ENCODE results near the gene PARP14. TPM values are rescaled to one million over a fixed set of nuclear protein-coding genes. Genes with fewer than 3 reads are reported as not detected.
A peak's percentile ranks its signal among the peaks of the same experiment; 100 is the strongest.

The PARP14 gene
- total and polyA plus RNA-seq, 11 donors: 5.0 to 104 (median 12.5) TPM

DNA sequence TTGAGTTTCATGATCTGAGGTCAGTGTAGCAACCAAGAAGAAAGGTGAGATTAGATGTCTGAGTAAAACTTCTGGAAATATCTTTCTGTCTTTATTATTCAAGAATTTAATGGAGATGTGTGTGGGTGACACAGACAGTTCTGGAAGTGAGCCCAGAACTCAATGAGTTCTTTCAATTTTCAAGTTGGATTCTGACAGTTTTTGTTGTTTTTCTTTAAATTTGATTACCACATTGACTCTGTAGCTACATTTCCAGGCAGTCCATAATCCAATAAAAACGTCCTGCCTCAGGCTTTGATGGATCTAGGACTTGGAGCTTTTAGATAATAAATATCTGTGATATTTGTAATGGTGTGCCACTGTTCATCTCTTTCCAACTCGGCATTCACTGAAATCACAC, 3.9 kb upstream of the PARP14 start:
- no peak for TF ChIP-seq POLR2A (IDR thresholded peaks at IDR 0.05)
- TF ChIP-seq, protein P1, sequence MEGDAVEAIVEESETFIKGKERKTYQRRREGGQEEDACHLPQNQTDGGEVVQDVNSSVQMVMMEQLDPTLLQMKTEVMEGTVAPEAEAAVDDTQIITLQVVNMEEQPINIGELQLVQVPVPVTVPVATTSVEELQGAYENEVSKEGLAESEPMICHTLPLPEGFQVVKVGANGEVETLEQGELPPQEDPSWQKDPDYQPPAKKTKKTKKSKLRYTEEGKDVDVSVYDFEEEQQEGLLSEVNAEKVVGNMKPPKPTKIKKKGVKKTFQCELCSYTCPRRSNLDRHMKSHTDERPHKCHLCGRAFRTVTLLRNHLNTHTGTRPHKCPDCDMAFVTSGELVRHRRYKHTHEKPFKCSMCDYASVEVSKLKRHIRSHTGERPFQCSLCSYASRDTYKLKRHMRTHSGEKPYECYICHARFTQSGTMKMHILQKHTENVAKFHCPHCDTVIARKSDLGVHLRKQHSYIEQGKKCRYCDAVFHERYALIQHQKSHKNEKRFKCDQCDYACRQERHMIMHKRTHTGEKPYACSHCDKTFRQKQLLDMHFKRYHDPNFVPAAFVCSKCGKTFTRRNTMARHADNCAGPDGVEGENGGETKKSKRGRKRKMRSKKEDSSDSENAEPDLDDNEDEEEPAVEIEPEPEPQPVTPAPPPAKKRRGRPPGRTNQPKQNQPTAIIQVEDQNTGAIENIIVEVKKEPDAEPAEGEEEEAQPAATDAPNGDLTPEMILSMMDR (IDR thresholded peaks at IDR 0.05): no peak
- H3K4me1 ChIP-seq: peaks cover 0 to 30% (median 8%) of the 10 kb centered on the region in 12 donors
- 66 to 76% (median 73%) methylated on average over 2 of the region's 2 CpGs for WGBS, 4 donors

GRCh38 chr3:122677216-122677615, 3.4 kb upstream of the PARP14 start:
- Histone ChIP-seq H3K27me3 (no peaks in the 10 kb centered on the region), H3K9me3 (peaks cover 0 to 7% (median 0%) of the 10 kb centered on the region in 12 donors), H3K4me1 (peaks cover 0 to 35% (median 8%) of the 10 kb centered on the region in 12 donors), H3K4me3 (no peak overlapping the region), H3K36me3 (no peaks in the 10 kb centered on the region), H3K27ac (no peak overlapping the region)
- TF ChIP-seq POLR2A (IDR thresholded peaks at IDR 0.05): no peak
- TF ChIP-seq, protein P1 (IDR thresholded peaks at IDR 0.05): no peak
- no peak for DNase-seq
- intact Hi-C loops (cut with DNase I): loop anchor here in 9 of 10 donors (5.0 to 10.0 kb wide), 7 partner anchors 115 to 1132 kb away; partner anchors contain the start of genes POLQ (in 5 of the 9), DTX3L (in 3 of the 9), PARP9 (in 3 of the 9) and FAM162A (in 1 of the 9)
- no peak for ATAC-seq
- WGBS, 4 donors: 70 to 76% (median 74%) methylated on average over 1 of the region's 1 CpG

More for the DNA sequence above, 3.9 kb upstream of the PARP14 start:
- Histone ChIP-seq H3K9me3 (peaks cover 0 to 7% (median 0%) of the 10 kb centered on the region in 12 donors), H3K27ac (no peak overlapping the region), H3K27me3 (no peaks in the 10 kb centered on the region), H3K36me3 (no peaks in the 10 kb centered on the region), H3K4me3 (no peak overlapping the region)
- ATAC-seq (no peak), DNase-seq (no peak)
- intact Hi-C loops (cut with DNase I): loop anchor here in 9 of 10 donors (5.0 to 10.0 kb wide), 7 partner anchors 114 to 1132 kb away; partner anchors contain the start of genes POLQ (in 5 of the 9), DTX3L (in 3 of the 9), PARP9 (in 3 of the 9) and FAM162A (in 1 of the 9)

DNA sequence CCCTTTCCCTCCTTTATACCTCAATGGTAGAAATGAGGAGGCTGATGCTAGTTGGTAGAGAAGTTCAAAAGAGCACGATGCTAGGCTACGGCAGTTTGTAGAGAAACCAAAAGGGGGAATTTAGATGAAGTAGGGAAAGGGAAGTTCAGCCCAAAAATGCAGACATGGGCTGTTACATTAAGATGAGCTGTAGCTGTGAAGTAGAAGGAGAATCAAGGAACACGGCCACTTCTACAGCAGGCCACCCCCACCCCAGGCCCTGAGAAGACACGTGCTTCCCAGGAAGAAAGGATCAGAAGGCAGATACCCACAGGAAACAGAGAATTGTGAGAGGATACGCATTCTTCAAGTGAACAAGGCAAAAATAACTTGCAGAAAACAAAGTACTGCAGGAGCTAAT, 2.1 kb upstream of the PARP14 start:
- Histone ChIP-seq H3K36me3 (peaks cover 0 to 1% (median 0%) of the 10 kb centered on the region in 9 donors), H3K27ac (peak overlapping the region in 11 of 12 donors; percentile 33 to 96 (median 94)), H3K27me3 (no peaks in the 10 kb centered on the region), H3K9me3 (peaks cover 0 to 7% (median 0%) of the 10 kb centered on the region in 12 donors), H3K4me3 (peak overlapping the region in 6 of 12 donors; percentile 68 to 92 (median 85)), H3K4me1 (peaks cover 0 to 48% (median 15%) of the 10 kb centered on the region in 12 donors)
- peak in 2 of 5 donors; percentile 36 to 43 for DNase-seq
- 61 to 68% (median 67%) methylated on average over 5 of the region's 5 CpGs for WGBS, 4 donors
- intact Hi-C loops (cut with DNase I): loop anchor here (1.0 to 10.0 kb wide), 13 partner anchors 116 to 1134 kb away; partner anchors contain the start of genes POLQ (in 5 of the 10), DTX3L (in 3 of the 10), PARP9 (in 3 of the 10) and FAM162A (in 2 of the 10)
- TF ChIP-seq, protein P1 (IDR thresholded peaks at IDR 0.05): no peak
- ATAC-seq: peak in 2 of 4 donors; percentile 15 to 41

DNA sequence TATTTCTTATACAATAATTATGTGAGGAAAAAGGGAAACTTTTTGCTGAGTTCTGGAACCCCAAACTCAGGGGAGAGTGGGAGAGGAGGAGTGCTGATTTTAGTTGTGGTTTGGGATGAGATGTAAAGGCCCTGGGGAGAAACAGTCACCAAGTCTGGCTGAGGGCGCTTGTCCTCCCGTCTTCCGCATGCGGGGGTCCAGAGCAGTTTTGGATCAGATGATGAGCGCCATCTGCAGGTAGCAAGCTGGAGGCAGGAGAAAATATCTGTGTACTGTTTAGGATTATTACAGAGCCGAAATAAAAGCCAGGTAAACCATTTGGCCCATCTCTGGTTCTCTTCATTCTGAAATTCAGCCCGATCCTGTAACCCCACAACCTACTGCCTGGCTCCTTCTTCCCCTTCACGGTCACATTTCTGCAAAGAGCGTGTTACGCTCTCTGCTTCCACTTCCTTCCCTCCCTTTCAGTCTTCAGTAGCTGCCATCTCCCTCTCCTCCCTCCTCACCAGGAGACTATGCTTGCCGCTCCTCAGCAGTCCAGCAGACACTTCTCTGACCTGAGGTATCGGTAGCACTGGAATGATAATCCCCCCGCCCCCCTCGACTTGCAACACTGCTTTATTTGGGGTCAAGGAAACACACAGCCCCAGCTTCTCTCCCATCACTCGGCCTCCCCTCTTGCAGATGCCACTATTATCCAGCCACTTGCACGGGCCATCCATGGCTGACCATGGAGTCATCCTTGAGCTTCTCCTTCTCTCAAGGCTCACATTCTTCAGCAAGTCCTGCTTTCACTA, 1.4 kb upstream of the PARP14 start:
- WGBS, 4 donors: 6 to 8% (median 6%) methylated on average over 16 of the region's 16 CpGs
- peak overlapping the region in 10 of 12 donors; percentile 3 to 92 (median 76) for H3K4me3 ChIP-seq
- no peaks in the 10 kb centered on the region for H3K27me3 ChIP-seq
- peak overlapping the region; percentile 76 to 96 (median 94) for H3K27ac ChIP-seq
- intact Hi-C loops (cut with DNase I): loop anchor here (1.0 to 10.0 kb wide), 16 partner anchors 115 to 1134 kb away; partner anchors contain the start of genes POLQ (in 5 of the 10), DTX3L (in 4 of the 10), PARP9 (in 4 of the 10) and FAM162A (in 2 of the 10)
- H3K9me3 ChIP-seq: peaks cover 0 to 7% (median 0%) of the 10 kb centered on the region in 12 donors
- H3K4me1 ChIP-seq: peaks cover 0 to 55% (median 20%) of the 10 kb centered on the region in 12 donors
- peaks cover 0 to 9% (median 0%) of the 10 kb centered on the region in 9 donors for H3K36me3 ChIP-seq
- ATAC-seq (peak; percentile 62 to 79 (median 77)), DNase-seq (peak; percentile 81 to 88 (median 84))
- TF ChIP-seq POLR2A (IDR thresholded peaks at IDR 0.05): no peak
- TF ChIP-seq, protein P1 (IDR thresholded peaks at IDR 0.05): peak; percentile 69 to 89 (median 82)
